Vagina (tissue), 2 donors: Measurements from ENCODE around the gene RPP38. TPM values are rescaled to one million over a fixed set of nuclear protein-coding genes. Genes with fewer than 3 reads are reported as not detected.

ENCODE experiments used
- DNase-seq, 2 donors: peaks; one replicate each; pipeline ENCODE4 v3.0.0-alpha.2; 2017; ENCODE audit errors: extremely low spot score in 2 of 2
- H3K27ac ChIP-seq: fragments of 200-600 bp; sonication (generic); one replicate; pipeline ENCODE4 v1.5.1; 2019
- H3K27me3 ChIP-seq: fragments of 200-600 bp; sonication (generic); one replicate; pipeline ENCODE4 v1.5.1; 2019
- H3K36me3 ChIP-seq, 2 donors: fragments of 200-600 bp; sonication (generic); one replicate each; pipeline ENCODE4 v1.5.1; 2017 to 2019
- H3K4me1 ChIP-seq: fragments of 200-600 bp; sonication (generic); one replicate; pipeline ENCODE4 v1.5.1; 2019
- H3K4me3 ChIP-seq, 2 donors: fragments of 200-600 bp; sonication (generic); 1 replicate in 1 of 2; 2 replicates in 1 of 2; pipeline ENCODE4 v1.5.1; 2016 to 2019
- H3K9me3 ChIP-seq: fragments of 200-600 bp; sonication (generic); one replicate; pipeline ENCODE4 v1.5.1; 2019
- POLR2A ChIP-seq, 2 donors: fragments of 450-650 bp; IDR thresholded peaks; one replicate each; pipeline ENCODE4 v1.6.1; 2017; ENCODE audit warnings: antibody characterized with exemption in 2 of 2, mild to moderate bottlenecking in 2 of 2, moderate library complexity in 2 of 2
- POLR2AphosphoS5 ChIP-seq, 2 donors: sonication (generic); formaldehyde crosslinking; IDR thresholded peaks; one replicate each; pipeline ENCODE4 v1.9.0; 2017; ENCODE audit warnings: antibody characterized with exemption in 2 of 2, mild to moderate bottlenecking in 2 of 2, low read depth in 1 of 2; ENCODE audit not compliant: insufficient read depth in 1 of 2
- intact Hi-C: fragments of 100-400 bp; cut with DNase I; formaldehyde crosslinking; loops from one replicate; pipeline ENCODE4 v1.15.1; 2023
- total RNA-seq: library from RNA; depleted of rRNA; stranded (reverse); fragments of >200 nt; gene quantifications from one replicate; pipeline ENCODE4 v1.2.3, GENCODE V29; 2016
- TF ChIP-seq, protein P1 (sequence below), 3 experiments: fragments of 450-650 bp in 2 of 3; fragments of 200-600 bp in 1 of 3; sonication (generic) in 1 of 3; IDR thresholded peaks; one replicate each; pipeline ENCODE4 v1.5.1; 2017 to 2019; ENCODE audit warnings: antibody characterized with exemption in 3 of 3, mild to moderate bottlenecking in 2 of 3, moderate library complexity in 2 of 3

Gene RPP38
- total RNA-seq, 1 donor from 2014 or later: 14.2 TPM

DNA sequence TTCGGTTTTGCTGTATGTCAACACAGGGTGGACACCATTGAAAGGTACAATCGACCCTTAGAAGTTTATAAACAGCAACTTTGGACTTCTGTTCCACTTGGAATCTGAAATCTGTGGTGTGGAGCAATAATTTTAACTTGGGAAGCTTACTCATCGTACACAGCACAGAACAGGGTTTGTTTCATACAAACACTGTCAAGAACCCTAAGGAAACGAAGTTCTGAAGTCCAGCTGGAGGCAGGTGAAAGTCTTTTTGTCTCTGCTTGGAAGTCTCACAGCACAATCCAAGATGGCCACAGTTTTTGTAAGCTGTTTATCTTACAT is 39.8 kb downstream of the RPP38 start:
- no peak for DNase-seq
- peaks cover 0 to 45% of the 10 kb centered on the region in 2 donors for H3K36me3 ChIP-seq
- H3K27me3 ChIP-seq: no peaks in the 10 kb centered on the region
- TF ChIP-seq POLR2A (IDR thresholded peaks at IDR 0.05) (no peak), POLR2AphosphoS5 (IDR thresholded peaks at IDR 0.05; ENCODE audit: insufficient read depth in 1 of 2, low read depth in 1 of 2) (no peak)
- TF ChIP-seq, protein P1, sequence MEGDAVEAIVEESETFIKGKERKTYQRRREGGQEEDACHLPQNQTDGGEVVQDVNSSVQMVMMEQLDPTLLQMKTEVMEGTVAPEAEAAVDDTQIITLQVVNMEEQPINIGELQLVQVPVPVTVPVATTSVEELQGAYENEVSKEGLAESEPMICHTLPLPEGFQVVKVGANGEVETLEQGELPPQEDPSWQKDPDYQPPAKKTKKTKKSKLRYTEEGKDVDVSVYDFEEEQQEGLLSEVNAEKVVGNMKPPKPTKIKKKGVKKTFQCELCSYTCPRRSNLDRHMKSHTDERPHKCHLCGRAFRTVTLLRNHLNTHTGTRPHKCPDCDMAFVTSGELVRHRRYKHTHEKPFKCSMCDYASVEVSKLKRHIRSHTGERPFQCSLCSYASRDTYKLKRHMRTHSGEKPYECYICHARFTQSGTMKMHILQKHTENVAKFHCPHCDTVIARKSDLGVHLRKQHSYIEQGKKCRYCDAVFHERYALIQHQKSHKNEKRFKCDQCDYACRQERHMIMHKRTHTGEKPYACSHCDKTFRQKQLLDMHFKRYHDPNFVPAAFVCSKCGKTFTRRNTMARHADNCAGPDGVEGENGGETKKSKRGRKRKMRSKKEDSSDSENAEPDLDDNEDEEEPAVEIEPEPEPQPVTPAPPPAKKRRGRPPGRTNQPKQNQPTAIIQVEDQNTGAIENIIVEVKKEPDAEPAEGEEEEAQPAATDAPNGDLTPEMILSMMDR (IDR thresholded peaks at IDR 0.05): no peak
- no peak overlapping the region for H3K27ac ChIP-seq
- H3K4me3 ChIP-seq: no peak overlapping the region
- no peaks in the 10 kb centered on the region for H3K4me1 ChIP-seq
- intact Hi-C loops: no loop called here
- no peaks in the 10 kb centered on the region for H3K9me3 ChIP-seq

DNA sequence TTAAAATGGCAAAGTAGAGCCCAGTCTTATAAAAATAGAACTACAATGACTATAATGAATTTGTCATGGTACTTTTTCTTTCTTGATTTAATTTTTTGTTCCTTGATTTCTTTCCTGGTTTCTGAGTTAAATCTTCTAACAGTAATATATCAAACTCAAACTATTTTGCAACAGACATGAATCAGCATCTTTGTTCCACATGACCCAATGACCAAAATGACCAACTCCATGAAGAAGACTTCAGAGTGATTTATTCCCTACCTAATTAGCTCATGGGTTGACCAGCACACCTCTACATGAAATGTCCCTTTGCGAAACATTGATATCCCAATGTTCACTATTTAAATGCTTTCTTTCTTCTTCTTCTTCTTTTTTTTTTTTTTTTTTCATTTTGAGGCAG is 40.5 kb downstream of the RPP38 start:
- Histone ChIP-seq H3K27me3 (no peaks in the 10 kb centered on the region), H3K4me3 (no peak overlapping the region), H3K4me1 (no peaks in the 10 kb centered on the region), H3K9me3 (no peaks in the 10 kb centered on the region), H3K36me3 (peaks cover 0 to 39% of the 10 kb centered on the region in 2 donors), H3K27ac (no peak overlapping the region)
- no peak for DNase-seq
- TF ChIP-seq POLR2A (IDR thresholded peaks at IDR 0.05) (no peak), POLR2AphosphoS5 (IDR thresholded peaks at IDR 0.05; ENCODE audit: insufficient read depth in 1 of 2, low read depth in 1 of 2) (no peak)
- TF ChIP-seq, protein P1 (IDR thresholded peaks at IDR 0.05): no peak
- intact Hi-C loops: no loop called here

DNA sequence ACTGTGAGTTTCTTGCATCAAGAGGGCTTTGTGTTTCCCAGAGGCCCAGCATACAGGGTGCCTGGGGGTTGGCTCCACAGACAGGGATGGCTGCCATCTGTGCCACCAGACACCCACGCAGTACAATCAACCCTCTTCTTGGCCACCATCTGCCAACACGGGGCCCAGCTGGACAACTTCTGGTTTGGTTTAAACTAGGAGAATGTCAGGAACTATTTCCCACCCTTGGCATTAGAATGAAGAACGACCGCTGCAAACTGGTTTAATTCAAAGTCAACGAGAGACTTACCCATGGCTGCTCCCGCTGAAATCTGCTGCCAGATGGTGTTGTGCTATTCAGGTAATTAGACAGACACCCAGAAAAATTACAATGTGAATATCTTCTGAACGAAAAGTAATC is 43.5 kb downstream of the RPP38 start:
- DNase-seq: no peak
- Histone ChIP-seq H3K4me3 (no peak overlapping the region), H3K27ac (no peak overlapping the region), H3K4me1 (no peaks in the 10 kb centered on the region), H3K9me3 (no peaks in the 10 kb centered on the region), H3K27me3 (no peaks in the 10 kb centered on the region), H3K36me3 (peaks cover 0 to 9% of the 10 kb centered on the region in 2 donors)
- no peak for TF ChIP-seq POLR2AphosphoS5 (IDR thresholded peaks at IDR 0.05; ENCODE audit: insufficient read depth in 1 of 2, low read depth in 1 of 2)
- intact Hi-C loops: no loop called here

DNA sequence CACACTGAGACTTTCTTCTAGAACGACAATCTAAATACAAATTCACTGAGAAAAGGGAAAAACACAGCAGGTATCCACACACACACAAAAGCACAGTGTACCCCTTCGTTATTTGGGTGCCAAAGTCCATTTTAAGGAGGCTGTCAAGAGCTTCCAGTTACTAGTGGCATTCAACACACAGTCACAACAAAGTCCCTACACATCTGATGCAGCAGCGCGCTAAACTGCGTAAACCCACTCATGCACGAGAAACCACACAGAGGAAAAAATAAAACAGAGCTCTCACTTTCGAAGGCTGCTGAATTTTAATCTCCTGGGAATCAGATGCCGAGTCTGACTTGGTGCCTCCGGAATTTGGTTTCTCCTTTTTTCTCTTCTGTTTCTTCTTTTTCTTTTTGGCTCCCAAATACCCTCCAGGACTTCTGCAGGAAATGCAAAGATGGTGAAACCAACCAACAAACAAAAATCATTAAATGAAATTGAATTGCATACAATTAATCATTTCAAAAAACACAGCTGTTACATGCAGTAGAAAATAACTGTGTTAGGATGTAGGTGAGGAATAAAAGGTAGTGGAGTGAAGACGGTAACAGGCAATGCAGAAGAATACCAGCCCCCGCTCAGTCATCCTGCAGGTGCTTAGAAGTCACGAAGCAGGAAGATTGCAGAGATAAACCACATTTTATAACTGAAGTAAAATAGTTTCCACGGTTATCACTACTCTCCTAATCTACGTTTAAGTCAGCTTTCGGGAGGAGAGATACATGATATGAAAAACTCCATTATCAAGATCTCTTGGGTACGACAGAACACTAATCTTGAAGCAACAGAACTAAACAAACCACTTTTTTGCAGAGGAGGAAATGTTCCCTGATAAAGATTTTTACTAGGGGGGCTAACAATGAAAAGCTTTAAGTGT is 44.2 kb downstream of the RPP38 start:
- H3K4me1 ChIP-seq: no peaks in the 10 kb centered on the region
- DNase-seq: no peak
- no peak overlapping the region for H3K4me3 ChIP-seq
- intact Hi-C loops: no loop called here
- no peak for TF ChIP-seq POLR2A (IDR thresholded peaks at IDR 0.05)
- no peak for TF ChIP-seq POLR2AphosphoS5 (IDR thresholded peaks at IDR 0.05; ENCODE audit: insufficient read depth in 1 of 2, low read depth in 1 of 2)
- TF ChIP-seq, protein P1 (IDR thresholded peaks at IDR 0.05): no peak
- no peaks in the 10 kb centered on the region for H3K9me3 ChIP-seq
- peaks cover 0 to 9% of the 10 kb centered on the region in 2 donors for H3K36me3 ChIP-seq
- no peak overlapping the region for H3K27ac ChIP-seq
- no peaks in the 10 kb centered on the region for H3K27me3 ChIP-seq

DNA sequence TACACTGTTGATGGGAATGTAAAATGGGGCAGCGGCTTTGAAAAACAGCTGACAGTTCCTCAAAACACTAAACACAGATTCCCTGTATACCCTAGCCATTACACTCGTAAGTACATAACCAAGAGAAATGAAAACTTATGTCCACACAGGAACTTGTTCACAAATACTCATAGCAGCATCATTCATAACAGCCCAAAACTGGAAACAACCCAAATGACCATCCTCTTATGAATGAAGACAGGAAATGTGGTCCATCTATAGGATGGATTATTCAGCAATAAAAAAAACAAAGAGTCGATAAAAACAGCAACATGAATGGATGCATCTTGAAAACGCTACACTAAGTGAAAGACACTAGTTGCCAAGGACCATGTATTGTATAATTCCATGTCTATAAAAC is 47.6 kb downstream of the RPP38 start:
- no peak overlapping the region for H3K4me3 ChIP-seq
- DNase-seq: no peak
- no peaks in the 10 kb centered on the region for H3K9me3 ChIP-seq
- no peaks in the 10 kb centered on the region for H3K27me3 ChIP-seq
- no peaks in the 10 kb centered on the region for H3K36me3 ChIP-seq
- no peak for TF ChIP-seq POLR2A (IDR thresholded peaks at IDR 0.05)
- no peak for TF ChIP-seq POLR2AphosphoS5 (IDR thresholded peaks at IDR 0.05; ENCODE audit: insufficient read depth in 1 of 2, low read depth in 1 of 2)
- TF ChIP-seq, protein P1 (IDR thresholded peaks at IDR 0.05): no peak
- intact Hi-C loops: no loop called here
- no peaks in the 10 kb centered on the region for H3K4me1 ChIP-seq
- no peak overlapping the region for H3K27ac ChIP-seq
